Fibroblast of mammary gland (primary cell): ENCODE results near the gene PPP1R13L.
"Not testable (repeated sequence)": the region's sequence is repeated elsewhere in the genome, so short reads cannot be mapped to it uniquely, and the experiment has no call there.

Experiments
- DNase-seq: peaks from one replicate; pipeline ENCODE4 v3.0.0-alpha.2; 2010; ENCODE audit warnings: low read depth
- H3K4me3 ChIP-seq: 2 replicates; pipeline ENCODE4 v1.5.1; 2011; ENCODE audit warnings: low read depth, mild to moderate bottlenecking, low read length, moderate library complexity; ENCODE audit not compliant: control insufficient read depth
- TF ChIP-seq, protein P1 (sequence below): conservative IDR thresholded peaks from 2 replicates; pipeline ENCODE4 v1.5.1; 2011; ENCODE audit warnings: low read depth, low read length, inconsistent platforms; ENCODE audit not compliant: control insufficient read depth, insufficient read depth

PPP1R13L gene

DNA sequence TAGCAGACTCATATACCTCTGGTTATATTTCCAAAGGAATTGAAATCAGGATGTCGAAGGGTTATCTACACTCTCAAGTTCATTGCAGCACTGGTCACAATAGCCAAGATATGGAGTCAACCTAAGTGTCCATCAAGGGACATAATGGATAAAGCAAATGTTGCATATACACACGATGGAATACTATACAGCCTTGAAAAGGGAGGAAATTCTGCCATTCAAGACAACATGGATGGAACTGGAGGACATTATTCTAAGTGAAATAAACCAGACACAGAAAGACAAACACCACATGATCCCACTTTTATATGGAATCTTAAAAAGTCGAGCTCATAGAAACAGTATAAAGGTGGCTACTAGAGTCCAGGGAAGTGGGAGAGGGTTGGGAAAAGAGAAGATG, 32.5 kb upstream of the PPP1R13L start:
- H3K4me3 ChIP-seq = no peak overlapping the region
- DNase-seq = no peak
- TF ChIP-seq, protein P1, sequence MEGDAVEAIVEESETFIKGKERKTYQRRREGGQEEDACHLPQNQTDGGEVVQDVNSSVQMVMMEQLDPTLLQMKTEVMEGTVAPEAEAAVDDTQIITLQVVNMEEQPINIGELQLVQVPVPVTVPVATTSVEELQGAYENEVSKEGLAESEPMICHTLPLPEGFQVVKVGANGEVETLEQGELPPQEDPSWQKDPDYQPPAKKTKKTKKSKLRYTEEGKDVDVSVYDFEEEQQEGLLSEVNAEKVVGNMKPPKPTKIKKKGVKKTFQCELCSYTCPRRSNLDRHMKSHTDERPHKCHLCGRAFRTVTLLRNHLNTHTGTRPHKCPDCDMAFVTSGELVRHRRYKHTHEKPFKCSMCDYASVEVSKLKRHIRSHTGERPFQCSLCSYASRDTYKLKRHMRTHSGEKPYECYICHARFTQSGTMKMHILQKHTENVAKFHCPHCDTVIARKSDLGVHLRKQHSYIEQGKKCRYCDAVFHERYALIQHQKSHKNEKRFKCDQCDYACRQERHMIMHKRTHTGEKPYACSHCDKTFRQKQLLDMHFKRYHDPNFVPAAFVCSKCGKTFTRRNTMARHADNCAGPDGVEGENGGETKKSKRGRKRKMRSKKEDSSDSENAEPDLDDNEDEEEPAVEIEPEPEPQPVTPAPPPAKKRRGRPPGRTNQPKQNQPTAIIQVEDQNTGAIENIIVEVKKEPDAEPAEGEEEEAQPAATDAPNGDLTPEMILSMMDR = no peak

DNA sequence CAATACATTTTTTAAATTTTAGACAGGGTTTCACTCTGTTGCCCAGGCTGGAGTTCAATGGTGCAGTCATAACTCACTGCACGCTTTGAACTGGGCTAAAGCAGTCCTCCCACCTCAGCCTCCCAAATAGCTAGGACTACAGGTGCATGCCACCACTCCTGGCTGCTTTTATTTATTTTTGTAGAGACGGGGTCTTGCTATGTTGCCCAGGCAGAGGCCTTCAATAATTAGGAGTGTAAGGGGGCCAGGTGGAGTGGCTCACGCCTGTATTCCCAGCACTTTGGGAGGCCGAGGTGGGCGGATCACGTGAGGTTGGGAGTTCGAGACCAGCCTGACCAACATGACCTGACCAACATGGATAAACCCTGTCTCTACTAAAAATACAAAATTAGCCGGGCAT, 27.7 kb upstream of the PPP1R13L start:
- DNase-seq, H3K4me3 ChIP-seq: not testable (repeated sequence)

DNA sequence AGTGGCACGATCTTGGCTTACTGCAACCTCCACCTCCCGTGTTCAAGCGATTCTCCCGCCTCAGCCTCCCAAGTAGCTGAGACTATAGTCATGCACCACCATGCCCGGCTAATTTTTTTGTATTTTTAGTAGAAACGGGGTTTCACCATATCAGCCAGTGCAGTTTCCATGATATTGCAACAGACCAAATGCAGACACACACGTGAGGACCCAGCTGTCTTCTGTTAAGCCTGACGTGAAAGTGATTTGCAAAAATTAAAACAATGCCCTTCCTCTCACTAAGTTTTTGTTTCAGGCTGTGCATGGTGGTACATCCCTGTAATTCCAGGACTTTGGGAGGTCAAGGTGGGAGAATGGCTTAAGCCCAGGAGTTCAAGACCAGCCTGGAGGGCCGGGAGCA, 26.1 kb upstream of the PPP1R13L start:
- DNase-seq = peak; percentile 61
- not testable (repeated sequence) for H3K4me3 ChIP-seq

DNA sequence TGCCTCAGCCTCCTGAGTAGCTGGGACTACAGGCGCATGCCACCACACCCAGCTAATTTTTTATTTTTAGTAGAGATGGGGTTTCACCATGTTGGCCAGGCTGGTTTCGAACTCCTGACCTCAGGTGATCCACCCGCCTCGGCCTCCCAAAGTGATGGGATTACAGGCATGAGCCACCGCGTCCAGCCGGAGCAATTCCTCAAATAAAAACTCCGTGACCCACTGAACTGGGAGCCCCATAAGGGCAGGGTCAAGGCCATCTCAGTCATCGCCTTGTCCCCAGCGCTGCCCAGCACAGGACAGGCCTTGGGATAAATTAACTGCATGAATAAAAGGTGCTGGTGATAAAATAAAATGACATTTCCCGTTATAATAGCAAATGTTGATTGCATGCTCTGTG, 25.0 kb upstream of the PPP1R13L start:
- H3K4me3 ChIP-seq, DNase-seq: not testable (repeated sequence)

DNA sequence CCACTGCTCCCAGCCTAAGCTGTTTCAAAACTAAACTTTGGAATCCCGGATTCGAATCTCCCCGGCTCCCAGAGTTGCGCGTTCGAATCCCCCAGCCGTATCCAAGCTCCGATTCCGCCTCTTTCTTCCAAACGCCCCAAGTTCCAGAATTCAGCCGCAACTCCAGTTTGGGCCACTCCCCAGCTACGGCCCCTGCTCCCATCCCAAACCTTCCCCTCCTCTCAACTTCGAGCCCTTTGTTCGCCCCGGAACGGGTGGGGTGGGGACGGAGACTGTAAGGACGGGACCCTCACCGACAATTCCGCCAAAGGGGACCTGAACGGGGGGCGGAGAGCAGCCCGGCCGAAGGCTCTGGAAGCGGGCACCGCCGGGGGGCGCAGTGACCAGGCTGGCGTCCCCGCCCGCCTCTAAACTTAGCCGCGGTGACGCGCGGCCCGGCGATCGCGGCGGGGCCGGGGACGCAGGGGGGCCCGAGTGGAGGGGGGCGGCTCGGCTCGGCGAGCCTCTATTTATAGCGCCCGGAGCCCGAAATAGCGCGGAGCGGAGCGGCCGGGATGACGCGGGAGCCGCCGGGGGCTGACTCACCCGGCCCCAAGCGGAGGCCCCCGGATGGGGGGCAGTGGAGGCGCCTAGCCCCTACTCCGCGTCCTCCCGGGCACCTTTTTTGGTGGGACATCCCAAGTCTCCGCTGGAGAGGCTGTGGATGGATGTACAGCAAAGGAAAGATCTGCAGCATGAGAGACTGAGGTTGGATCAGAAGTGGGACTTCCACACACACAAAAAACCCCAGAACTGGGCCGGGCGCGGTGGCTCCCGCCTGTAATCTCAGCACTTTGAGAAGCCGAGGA, 23.7 kb upstream of the PPP1R13L start:
- TF ChIP-seq, protein P1 = peak; percentile 14
- peak; percentile 41 for DNase-seq
- H3K4me3 ChIP-seq = peak overlapping the region; percentile 64

DNA sequence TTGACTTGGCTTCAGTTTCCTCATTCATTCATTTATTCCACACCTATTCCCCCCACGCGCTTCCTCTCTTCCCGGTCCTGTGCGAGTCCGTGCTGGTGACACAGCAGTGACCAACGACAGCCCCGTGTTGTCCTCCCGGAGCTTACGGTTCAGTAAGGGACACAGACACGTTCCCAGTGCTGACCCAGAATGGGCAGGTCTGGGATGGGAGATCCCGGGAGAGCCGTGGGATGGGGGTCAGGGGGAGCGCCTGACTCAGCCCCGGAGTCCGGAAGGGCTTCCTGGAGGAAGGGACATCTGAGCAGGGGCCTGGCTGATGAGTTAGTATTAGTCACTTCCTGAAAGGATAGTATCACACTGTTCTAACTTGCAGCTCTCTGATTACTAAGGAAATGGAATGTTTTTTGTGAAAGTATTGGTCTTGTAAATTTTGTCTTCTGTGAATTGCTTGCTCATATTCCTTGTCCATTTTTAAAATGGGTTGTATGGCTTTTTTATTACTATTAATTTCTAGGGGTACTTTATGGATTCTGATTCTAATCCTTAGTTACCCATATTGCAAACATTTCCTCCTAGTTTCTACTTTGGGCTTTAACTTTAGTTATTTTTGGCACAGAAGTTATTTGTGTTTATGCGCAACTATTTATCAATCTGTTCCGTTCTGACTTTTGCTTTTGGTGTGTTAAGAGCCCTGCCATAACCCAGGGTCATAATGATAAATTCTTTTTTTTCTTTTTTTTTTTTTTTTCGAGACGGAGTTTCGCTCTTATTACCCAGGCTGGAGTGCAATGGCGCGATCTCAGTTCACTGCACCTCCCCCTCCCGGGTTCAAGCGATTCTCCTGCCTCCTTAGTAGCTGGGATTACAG, 19.6 kb upstream of the PPP1R13L start:
- peak; percentile 97 for DNase-seq
- peak overlapping the region; percentile 82 for H3K4me3 ChIP-seq
- TF ChIP-seq, protein P1 = no peak

DNA sequence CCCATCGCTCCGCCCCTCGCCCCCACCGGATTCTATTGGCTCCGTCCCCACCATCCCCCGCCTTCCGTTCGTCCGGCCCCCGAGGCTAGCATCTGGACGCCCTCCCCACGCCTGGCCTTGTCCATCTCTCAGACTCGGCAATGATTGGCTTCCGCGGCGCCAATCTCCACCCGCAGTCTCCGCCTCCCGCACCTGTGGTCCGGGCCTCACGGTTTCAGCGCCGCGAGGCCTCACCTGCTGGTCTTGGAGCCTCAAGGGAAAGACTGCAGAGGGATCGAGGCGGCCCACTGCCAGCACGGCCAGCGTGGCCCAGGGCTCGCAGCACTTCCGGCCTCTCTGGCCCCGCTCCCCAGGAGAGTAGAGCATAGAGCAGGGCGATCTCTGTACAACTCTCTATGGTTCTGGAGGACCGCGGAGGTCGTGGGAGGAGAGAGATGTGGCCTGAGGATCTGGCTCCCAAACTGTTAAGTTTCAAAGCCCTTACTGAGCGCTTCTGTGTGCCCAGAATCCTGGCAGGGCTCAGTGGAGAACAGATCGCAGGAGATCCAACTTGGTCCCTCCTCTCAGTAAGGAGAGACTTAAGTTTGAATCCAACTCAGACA, 18.8 kb upstream of the PPP1R13L start, which contains the start of gene ERCC1:
Gene ERCC1 (minus strand): TSS at position 329 of the 602 bp plus-strand sequence. CDS start 543 bp downstream, outside the sequence.
- TF ChIP-seq, protein P1 = no peak
- H3K4me3 ChIP-seq = peak within 1 kb of the TSS; percentile 82
- peak; percentile 91 for DNase-seq

DNA sequence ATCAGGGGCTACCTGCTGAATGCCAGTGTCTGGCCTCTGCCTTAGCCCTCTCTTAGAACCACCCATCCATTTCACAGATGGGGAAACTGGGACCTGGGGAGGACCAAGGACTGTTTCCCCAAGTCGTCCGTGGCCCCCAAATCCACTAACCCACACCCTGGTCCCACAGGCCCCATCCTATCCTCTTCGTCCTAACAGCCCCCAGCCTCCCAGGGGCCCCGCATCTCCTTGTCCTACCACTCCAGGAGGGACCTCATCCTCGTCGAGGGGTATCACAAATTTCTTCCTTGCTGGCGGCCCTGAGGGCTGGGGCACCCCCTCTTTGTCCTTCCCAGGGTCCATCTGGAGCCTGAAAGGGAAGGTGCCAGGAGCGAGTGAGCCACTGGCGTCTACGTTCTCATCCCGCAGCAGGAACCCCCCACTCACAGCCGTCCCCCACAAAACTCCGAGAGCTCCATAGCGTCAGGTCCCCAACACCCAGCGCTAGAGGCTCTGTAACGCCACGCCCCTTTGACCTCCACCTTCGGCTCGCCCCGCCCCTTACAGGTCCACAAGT, 18.2 kb upstream of the PPP1R13L start:
- TF ChIP-seq, protein P1 = no peak
- peak overlapping the region; percentile 82 for H3K4me3 ChIP-seq
- DNase-seq = no peak
